SU-DHL-6 (cell line): ENCODE results near the gene PANK3.

Experiments used
- H2AFZ ChIP-seq: fragments of 200-600 bp; sonication (generic); 2 replicates; pipeline ENCODE4 v1.6.1; 2014; ENCODE audit warnings: low read depth, mild to moderate bottlenecking, moderate library complexity, mixed read lengths, antibody characterized with exemption, low read length; ENCODE audit not compliant: severe bottlenecking
- H3F3A ChIP-seq: fragments of 200-600 bp; shearing (Covaris generic); 2 replicates; pipeline ENCODE4 v1.6.0; 2016; ENCODE audit warnings: antibody characterized with exemption, mild to moderate bottlenecking; ENCODE audit not compliant: insufficient read depth
- H3K27ac ChIP-seq: fragments of 200-600 bp; sonication (generic); 2 replicates; pipeline ENCODE4 v1.5.1; 2016; ENCODE audit warnings: low read depth, mild to moderate bottlenecking, low read length, moderate library complexity, mixed read lengths
- H3K27me3 ChIP-seq: fragments of 200-600 bp; sonication (generic), shearing (Covaris generic); 2 replicates; pipeline ENCODE4 v1.6.0; 2014; ENCODE audit warnings: mild to moderate bottlenecking, low read length
- H3K36me3 ChIP-seq: fragments of 200-600 bp; sonication (generic); 2 replicates; pipeline ENCODE4 v1.6.1; 2014; ENCODE audit warnings: mild to moderate bottlenecking, low read length, mixed read lengths
- H3K4me2 ChIP-seq: fragments of 300-600, 200-600 bp; shearing (Covaris generic), sonication (generic); 2 replicates; pipeline ENCODE4 v1.6.0; 2014; ENCODE audit warnings: low read length, low read depth, mild to moderate bottlenecking; ENCODE audit not compliant: poor library complexity, severe bottlenecking
- H3K4me3 ChIP-seq: fragments of 200-600 bp; sonication (generic); 2 replicates; pipeline ENCODE4 v1.5.1; 2014; ENCODE audit warnings: antibody characterized with exemption, low read length, mild to moderate bottlenecking, mixed read lengths; ENCODE audit not compliant: insufficient read depth, poor library complexity, severe bottlenecking
- H3K79me2 ChIP-seq: fragments of 200-600 bp; sonication (generic); 2 replicates; pipeline ENCODE4 v1.6.1; 2014; ENCODE audit warnings: mild to moderate bottlenecking, low read length, moderate library complexity; ENCODE audit not compliant: insufficient read depth
- H3K9ac ChIP-seq: fragments of 200-600 bp; sonication (generic); 2 replicates; pipeline ENCODE4 v1.7.0; 2014; ENCODE audit warnings: mild to moderate bottlenecking, low read length
- H3K9me2 ChIP-seq: fragments of 200-600 bp; sonication (generic); replicated peaks from 2 replicates; pipeline ENCODE4 v1.6.1; 2014; ENCODE audit warnings: low read length; ENCODE audit not compliant: insufficient read depth
- H3K9me3 ChIP-seq: fragments of 200-600 bp; sonication (generic); 2 replicates; pipeline ENCODE4 v1.6.1; 2014; ENCODE audit warnings: low read length, mixed read lengths; ENCODE audit not compliant: insufficient read depth
- H4K20me1 ChIP-seq: fragments of 200-600 bp; sonication (generic); 2 replicates; pipeline ENCODE4 v1.6.1; 2014; ENCODE audit warnings: low read depth, mild to moderate bottlenecking, antibody characterized with exemption, low read length, moderate library complexity, mixed read lengths
- EZH2phosphoT487 ChIP-seq: fragments of 200-600 bp; sonication (generic), shearing (Covaris generic); conservative IDR thresholded peaks from 2 replicates; pipeline ENCODE4 v1.6.1; 2018; ENCODE audit warnings: mild to moderate bottlenecking, antibody characterized with exemption, low read length, moderate library complexity, mixed read lengths
- TF ChIP-seq, protein P1 (sequence below): fragments of 200-600 bp; sonication (generic); IDR thresholded peaks from one replicate; pipeline ENCODE4 v1.5.1; 2017; ENCODE audit warnings: antibody characterized with exemption, mild to moderate bottlenecking, low read length, moderate library complexity; ENCODE audit not compliant: insufficient read depth, poor library complexity, severe bottlenecking

The PANK3 gene

DNA sequence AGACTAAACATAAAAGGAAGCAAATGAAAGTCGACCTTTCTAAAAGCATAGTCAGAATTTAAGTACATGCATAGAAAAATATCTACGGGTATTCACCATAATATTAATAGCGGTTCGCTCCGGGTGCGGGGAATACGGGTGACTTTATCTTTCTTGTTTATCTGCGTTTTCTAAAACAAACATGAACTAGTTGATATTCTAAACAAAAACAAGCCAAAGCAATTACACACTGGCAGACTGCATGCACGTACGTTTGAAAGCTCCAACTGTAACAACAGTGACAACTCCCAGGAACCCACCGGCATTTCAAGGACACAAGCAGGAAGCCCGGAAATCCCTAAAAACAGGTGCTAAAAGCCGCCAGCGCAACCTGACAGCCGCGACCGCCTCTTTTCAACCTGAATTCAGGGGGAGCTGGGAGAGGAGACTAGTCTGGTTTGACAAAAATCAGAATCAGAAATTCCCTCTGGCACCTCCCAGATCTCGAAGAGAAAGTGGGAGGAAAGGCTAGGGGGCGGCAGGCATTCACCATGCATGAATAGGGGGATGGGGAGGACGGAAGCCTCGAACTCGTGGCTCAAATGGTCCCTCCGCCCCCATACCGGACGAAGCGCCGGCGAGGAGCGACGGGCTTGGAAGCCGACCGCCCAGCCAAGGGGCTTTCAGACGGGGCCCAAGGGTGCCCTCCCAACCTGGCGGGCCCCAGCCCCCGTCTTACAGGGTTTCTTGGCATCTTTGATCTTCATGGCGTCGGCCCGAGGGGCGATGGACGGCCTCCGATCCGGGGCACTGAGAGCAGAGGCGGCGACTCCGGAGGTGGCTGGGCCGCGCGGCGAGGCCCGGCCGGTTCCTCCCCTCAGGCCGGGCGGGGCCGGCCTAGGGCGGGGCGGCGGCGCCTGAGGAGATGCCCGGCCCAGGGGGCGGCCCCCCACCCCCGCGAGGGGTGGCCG, at the start of gene PANK3:
Gene PANK3, minus strand, starts transcription at position 831 of the 950 bp plus-strand sequence. Its CDS starts 85 bp downstream, at position 746.
- H3K36me3 ChIP-seq, result peaks cover 23% of the 10 kb centered on the region
- no peaks in the 10 kb centered on the region for H3K9me2 ChIP-seq
- H3K27ac ChIP-seq, result peak within 1 kb of the TSS; percentile 83
- peak within 1 kb of the TSS; percentile 13 for H2AFZ ChIP-seq
- H4K20me1 ChIP-seq, result peaks cover 36% of the 10 kb centered on the region
- peak within 1 kb of the TSS; percentile 98 for H3K4me3 ChIP-seq
- peak within 1 kb of the TSS; percentile 89 for H3K9ac ChIP-seq
- no peaks in the 10 kb centered on the region for H3K9me3 ChIP-seq
- peaks cover 51% of the 10 kb centered on the region for H3K79me2 ChIP-seq
- peak within 1 kb of the TSS; percentile 95 for H3K4me2 ChIP-seq
- TF ChIP-seq, protein P1, sequence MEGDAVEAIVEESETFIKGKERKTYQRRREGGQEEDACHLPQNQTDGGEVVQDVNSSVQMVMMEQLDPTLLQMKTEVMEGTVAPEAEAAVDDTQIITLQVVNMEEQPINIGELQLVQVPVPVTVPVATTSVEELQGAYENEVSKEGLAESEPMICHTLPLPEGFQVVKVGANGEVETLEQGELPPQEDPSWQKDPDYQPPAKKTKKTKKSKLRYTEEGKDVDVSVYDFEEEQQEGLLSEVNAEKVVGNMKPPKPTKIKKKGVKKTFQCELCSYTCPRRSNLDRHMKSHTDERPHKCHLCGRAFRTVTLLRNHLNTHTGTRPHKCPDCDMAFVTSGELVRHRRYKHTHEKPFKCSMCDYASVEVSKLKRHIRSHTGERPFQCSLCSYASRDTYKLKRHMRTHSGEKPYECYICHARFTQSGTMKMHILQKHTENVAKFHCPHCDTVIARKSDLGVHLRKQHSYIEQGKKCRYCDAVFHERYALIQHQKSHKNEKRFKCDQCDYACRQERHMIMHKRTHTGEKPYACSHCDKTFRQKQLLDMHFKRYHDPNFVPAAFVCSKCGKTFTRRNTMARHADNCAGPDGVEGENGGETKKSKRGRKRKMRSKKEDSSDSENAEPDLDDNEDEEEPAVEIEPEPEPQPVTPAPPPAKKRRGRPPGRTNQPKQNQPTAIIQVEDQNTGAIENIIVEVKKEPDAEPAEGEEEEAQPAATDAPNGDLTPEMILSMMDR, result no peak
- no peak for TF ChIP-seq EZH2phosphoT487
- H3F3A ChIP-seq, result no peaks in the 10 kb centered on the region
- no peaks in the 10 kb centered on the region for H3K27me3 ChIP-seq

DNA sequence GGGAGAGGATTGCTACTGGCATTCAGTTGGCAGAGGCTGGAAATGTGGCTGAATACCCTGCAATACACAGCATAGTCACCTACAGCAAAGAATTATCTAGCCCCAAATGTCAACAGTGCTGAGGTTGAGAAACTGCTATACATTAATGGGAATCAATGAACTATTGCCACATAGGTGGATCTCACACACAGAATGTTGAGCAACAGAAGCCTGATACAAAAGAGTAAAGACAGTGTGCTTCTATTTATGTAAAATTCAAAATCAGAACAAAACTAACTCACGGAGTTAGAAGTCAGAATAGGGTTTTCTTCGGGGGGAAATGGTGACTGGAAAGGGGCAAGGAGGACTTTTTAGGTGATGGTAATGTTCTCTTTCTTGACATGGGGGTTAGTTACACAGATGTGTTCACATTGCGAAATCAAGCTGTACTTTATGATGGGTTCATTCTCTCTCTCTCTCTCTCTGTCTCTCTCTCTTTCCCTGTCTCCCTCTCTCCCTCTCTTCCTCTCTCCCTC, 45.7 kb upstream of the PANK3 start:
- Histone ChIP-seq H3F3A (no peaks in the 10 kb centered on the region), H3K79me2 (no peaks in the 10 kb centered on the region), H3K4me3 (no peak overlapping the region), H3K9me3 (no peaks in the 10 kb centered on the region), H3K9ac (no peak overlapping the region), H3K36me3 (no peaks in the 10 kb centered on the region), H2AFZ (no peak overlapping the region), H3K9me2 (no peaks in the 10 kb centered on the region), H3K4me2 (no peak overlapping the region), H3K27me3 (no peaks in the 10 kb centered on the region), H3K27ac (no peak overlapping the region), H4K20me1 (no peaks in the 10 kb centered on the region)
- TF ChIP-seq EZH2phosphoT487, result no peak
- TF ChIP-seq, protein P1, result no peak

DNA sequence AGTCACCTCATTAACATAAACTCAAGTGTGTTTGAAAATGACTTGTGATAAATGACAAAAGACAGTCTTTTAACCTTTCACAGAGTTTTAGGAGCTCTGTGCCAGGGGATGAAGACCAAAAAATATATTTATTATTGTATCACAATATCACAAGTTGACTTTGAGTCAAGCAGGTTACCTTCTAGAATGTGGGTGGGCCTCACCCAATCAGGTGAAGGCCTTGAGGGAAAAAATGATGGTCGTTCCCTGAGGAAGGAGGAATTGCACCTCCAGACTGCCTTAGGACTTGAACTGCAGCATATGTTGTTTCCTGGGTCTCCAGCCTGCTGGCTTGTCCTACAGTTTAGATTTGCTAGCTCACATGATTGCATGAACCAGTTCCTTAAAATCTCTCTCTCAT, 41.6 kb upstream of the PANK3 start:
- no peak overlapping the region for H2AFZ ChIP-seq
- H3K79me2 ChIP-seq, result no peaks in the 10 kb centered on the region
- H3F3A ChIP-seq, result no peaks in the 10 kb centered on the region
- TF ChIP-seq, protein P1, result no peak
- TF ChIP-seq EZH2phosphoT487, result no peak
- no peaks in the 10 kb centered on the region for H3K27me3 ChIP-seq
- no peaks in the 10 kb centered on the region for H3K36me3 ChIP-seq
- no peaks in the 10 kb centered on the region for H3K9me2 ChIP-seq
- no peak overlapping the region for H3K4me2 ChIP-seq
- no peaks in the 10 kb centered on the region for H3K9me3 ChIP-seq
- H3K9ac ChIP-seq, result no peak overlapping the region
- no peaks in the 10 kb centered on the region for H4K20me1 ChIP-seq
- H3K27ac ChIP-seq, result no peak overlapping the region
- no peak overlapping the region for H3K4me3 ChIP-seq
